OCI-LY7 (cell line): ENCODE data around the gene ABR.

Experiments used
- CTCF ChIP-seq: fragments of 200-600 bp; sonication (generic); conservative IDR thresholded peaks from 2 replicates; pipeline ENCODE4 v1.5.1; 2014; ENCODE audit warnings: mild to moderate bottlenecking, antibody characterized with exemption, low read length, moderate library complexity, mixed read lengths
- EZH2phosphoT487 ChIP-seq: fragments of 200-600 bp; sonication (generic); IDR thresholded peaks from 2 replicates; pipeline ENCODE4 v1.6.1; 2018; ENCODE audit warnings: low read depth, borderline replicate concordance, mild to moderate bottlenecking, mixed run types, antibody characterized with exemption, low read length, moderate library complexity, mixed read lengths

- no peak for TF ChIP-seq CTCF
- TF ChIP-seq EZH2phosphoT487 = no peak
Observed at GRCh38 chr17:1107777-1108477, 71.9 kb downstream of the ABR start.
